Left renal cortex interstitium (tissue), 4 donors: ENCODE data around the gene GGACT. TPM values are rescaled to one million over a fixed set of nuclear protein-coding genes. Genes with fewer than 3 reads are reported as not detected.
"Not testable (repeated sequence)": the region's sequence is repeated elsewhere in the genome, so short reads cannot be mapped to it uniquely, and the experiment has no call there.

Experiments
- DNase-seq, 4 donors: peaks; one replicate each; pipeline ENCODE4 v3.0.0-alpha.2; 2013; ENCODE audit warnings: low read depth in 4 of 4, low spot score in 2 of 4, missing footprints in 1 of 4
- polyA plus RNA-seq, 4 donors: library from polyadenylated mRNA; unstranded; fragments of 120-200 nt; gene quantifications; one replicate each; pipeline ENCODE4 v1.2.1, GENCODE V29; 2013; ENCODE audit not compliant: insufficient read length in 4 of 4

Gene GGACT
- polyA plus RNA-seq, 4 donors, result 4.7 to 6.8 (median 6.0) TPM

GRCh38 chr13:100602493-100603111 is 14.0 kb upstream of the GGACT start:
- peak in 2 of 4 donors; percentile 36 to 37 for DNase-seq

DNA sequence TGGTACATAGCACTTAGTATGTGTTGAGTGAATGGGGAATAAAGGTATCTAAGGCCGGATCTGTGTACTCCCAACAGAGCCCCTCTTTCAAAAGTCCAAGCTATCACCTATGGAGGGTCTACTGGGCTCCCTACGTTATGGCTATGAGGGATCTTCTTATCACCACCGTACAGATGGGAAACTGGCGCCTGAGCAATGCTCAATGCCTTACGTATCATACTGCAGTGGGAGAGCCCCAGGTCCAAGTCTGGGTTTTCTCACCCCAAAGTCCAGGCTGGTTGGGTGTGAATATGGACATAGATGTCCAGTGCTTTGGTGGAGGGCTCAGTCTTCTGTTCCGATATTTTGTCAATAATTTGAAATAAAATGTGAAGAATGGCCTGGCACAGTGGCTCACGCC is 13.1 kb upstream of the GGACT start:
- no peak for DNase-seq

GRCh38 chr13:100600915-100601314 is 12.3 kb upstream of the GGACT start:
- DNase-seq, result no peak

DNA sequence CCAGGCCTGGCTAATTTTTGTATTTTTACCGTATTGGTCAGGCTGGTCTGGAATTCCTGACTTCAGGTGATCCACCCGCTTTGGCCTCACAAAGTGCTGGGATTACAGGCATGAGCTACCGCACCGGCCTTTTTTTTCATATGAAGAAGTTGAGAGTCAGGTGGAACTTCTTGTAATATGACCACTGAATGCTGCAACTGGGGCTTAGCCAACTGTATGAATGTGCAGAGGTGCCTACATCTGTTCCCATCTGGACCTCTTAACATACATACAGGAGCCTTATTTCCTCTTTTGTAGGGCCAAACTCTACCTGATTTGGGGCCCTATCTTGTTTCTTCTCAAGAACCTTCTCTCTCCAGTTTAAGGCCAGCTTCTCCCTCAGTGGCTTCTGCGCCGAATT is 11.9 kb upstream of the GGACT start:
- DNase-seq, result no peak

DNA sequence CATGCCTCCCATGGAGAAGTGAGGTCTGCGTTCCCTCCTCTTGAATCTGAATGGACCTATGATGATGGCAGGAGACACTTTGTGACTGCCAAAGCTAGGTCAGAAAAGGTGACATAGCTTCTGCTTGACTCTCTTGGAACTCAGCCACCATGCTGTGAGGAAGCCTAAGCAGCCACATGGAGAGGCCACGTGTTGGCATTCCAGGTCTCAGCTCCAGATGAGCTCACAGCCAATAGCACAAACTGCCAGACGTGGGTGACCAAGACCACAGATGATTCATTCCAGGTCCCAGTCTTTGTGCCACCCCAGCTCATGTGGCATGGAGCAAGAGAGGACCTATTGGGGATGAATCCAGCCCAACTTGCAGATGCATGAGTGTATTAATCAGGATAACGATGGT is 8.7 kb upstream of the GGACT start:
- DNase-seq, result no peak

DNA sequence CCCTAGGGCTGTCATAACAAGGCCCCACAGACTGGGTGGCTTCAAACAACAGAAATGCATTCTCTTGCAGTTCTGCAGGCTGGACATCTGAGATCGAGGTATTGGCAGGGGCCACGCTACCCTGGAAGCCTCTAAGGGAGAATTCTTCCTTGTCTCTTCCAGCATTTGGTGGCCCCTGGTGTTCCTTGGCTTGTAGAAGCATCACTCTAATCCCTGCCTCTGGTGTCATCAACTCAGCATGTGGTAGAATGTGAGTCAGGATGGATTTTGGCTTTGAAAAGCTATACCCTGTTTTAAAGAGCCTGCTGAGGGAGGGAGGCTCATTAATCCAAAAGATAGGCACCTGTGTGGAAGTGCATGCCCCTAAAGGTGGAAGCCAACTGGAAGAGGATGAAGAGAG is 7.9 kb upstream of the GGACT start:
- no peak for DNase-seq

DNA sequence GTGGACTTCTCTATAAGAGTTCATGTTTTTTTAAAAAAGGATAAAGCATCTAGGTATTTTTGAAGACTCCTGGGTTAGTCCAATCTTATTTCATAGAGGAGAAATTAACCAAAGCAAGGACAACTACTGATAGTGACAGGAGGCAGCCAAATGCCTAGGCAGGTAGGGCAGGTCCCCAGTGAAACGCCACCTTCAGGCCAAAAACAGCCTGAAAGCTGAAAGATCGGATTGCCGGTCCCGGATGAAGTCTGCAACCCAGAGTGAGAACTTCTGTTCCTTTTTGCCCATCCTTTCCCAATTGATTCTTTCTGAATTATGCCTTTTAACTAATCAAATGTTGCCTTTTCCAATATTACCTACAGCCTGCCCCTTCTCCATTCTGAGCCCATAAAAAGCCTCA is 6.1 kb upstream of the GGACT start:
- no peak for DNase-seq

- DNase-seq, result no peak
Measured at GRCh38 chr13:100594255-100594654, 5.7 kb upstream of the GGACT start.

DNA sequence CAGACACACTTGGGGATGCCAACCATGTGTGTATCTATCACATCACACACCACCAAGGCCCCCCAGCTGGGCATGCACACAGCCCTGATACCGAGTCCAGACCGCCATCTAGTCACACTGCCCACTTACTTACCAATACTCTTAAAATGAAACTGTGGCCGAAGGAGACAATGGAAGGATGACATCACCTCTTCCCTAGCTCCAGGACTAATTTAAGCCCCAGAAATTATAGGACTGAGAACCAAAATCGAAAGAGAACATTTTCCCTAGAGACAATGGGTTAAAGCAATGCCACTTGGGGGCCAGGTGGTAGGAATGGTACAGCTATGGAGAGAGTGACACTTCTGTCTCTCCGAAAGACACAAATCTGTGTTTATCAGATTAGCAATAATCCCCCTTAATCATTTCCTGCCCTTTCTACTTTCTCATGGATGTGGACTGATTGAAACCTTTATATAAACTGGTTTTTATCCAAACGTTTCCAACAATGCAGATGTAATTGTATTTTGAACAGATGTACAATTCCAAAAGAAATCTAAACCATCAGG is 663 bp upstream of the GGACT start:
- no peak for DNase-seq

- no peak for DNase-seq
Measured at GRCh38 chr13:100584896-100585295, 3.7 kb downstream of the GGACT start.

GRCh38 chr13:100581504-100581903 is 7.1 kb downstream of the GGACT start:
- no peak for DNase-seq

DNA sequence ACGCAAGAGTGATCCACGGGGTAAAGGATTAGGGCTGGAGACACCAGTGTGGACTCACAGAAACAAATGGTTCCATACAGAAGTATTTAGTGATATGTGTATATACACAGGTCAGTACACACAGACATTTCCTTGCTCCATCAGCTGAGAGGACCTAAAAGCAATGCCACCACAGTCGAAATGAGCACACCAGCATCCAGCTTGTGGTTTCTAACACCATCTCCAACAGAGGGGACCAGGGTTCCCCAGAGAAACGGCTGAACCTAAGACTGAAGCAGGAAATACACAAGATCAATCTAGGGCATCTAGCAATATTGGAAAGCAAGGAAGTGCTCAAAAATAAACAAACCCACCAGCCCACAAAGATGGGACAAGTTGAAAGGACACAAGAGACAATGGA is 7.6 kb downstream of the GGACT start:
- no peak for DNase-seq

GRCh38 chr13:100580045-100580444 is 8.5 kb downstream of the GGACT start:
- DNase-seq, result no peak

GRCh38 chr13:100577239-100577638 is 11.3 kb downstream of the GGACT start:
- not testable (repeated sequence) for DNase-seq

- DNase-seq, result peak in 1 of 4 donors; percentile 19
Measured at GRCh38 chr13:100573121-100573520, 15.5 kb downstream of the GGACT start.

DNA sequence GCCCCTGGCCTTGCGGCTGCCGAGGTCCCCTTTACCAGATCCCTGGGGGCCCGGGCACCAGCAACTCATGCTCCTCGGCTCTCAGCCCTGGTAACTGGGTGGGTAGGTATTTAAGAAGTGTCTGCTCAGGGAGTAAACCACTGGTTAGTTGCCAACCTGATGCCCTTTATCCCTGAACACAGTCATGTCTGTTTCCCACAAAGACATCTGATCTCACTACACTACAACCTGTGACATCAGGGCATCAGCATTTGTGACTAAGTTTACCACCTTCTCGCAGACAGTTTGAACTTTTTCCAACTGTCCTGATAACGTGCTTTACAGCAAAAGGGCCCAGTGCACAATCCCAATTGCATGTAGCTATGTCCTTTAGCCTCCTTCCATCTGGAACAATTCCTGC is 22.0 kb downstream of the GGACT start:
- DNase-seq, result no peak

- DNase-seq, result no peak
Measured at GRCh38 chr13:100565286-100565685, 23.3 kb downstream of the GGACT start.

DNA sequence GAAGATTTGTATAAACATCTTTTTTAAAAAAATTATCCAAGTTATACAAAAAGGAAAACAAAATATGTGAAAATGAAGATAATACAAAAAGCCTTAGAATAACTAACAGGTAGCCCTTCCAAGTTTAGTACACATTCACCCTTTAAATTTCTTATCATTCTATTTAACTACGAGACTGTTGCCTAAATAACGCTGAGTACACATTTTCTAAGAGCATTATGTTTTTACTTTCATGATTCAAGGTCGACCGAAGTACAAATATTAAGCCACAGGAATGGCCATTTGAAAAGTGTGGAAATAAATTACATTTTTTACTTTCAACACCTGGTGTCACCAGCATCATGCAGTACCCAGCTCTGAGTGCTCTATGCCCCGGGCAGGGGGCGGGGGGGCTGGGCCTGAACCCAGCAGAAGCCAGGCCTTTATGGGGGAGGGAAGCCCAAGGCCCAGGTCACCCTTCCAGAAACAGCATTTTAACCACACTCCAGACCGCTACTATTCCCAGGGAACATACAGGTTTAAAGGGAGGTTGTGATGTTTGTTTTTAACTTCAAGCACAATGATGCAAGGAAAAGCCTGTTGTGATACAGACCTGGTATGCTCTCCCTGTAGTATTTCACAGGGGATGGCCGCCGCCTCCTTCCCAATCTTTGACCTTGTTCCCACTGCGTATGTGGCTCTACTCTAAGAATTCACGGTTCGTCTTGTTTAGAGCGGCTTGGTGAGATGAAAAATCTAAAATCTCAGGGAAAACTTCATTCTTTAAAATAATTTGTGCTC is 24.0 kb downstream of the GGACT start:
- no peak for DNase-seq

GRCh38 chr13:100563779-100564178 is 24.8 kb downstream of the GGACT start:
- DNase-seq, result no peak

GRCh38 chr13:100561599-100562204 is 26.9 kb downstream of the GGACT start:
- DNase-seq, result no peak

DNA sequence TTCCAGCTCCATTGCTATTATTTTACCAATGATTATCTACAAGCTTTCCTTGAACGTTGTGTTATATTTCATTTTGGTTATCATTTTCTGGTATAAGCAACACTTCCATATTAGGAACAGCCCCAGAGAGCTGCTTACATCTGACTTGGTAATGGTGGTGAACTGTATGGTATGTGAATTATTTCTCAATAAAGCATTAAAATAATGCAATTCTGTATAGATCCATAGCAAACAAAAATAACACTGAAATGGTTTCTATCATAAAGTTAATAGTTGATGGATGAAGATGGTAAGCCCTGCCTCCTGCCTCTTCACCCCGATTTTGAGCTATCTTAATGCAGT is 27.5 kb downstream of the GGACT start:
- no peak for DNase-seq
